Frontal cortex (tissue), 4 donors: Measurements from ENCODE around the gene MACROH2A1. TPM values are rescaled to one million over a fixed set of nuclear protein-coding genes. Genes with fewer than 3 reads are reported as not detected.
"Not testable (repeated sequence)": the region's sequence is repeated elsewhere in the genome, so short reads cannot be mapped to it uniquely, and the experiment has no call there.

Experiments
- DNase-seq, 2 donors: peaks; one replicate each; pipeline ENCODE4 v3.0.0; 2012; ENCODE audit warnings: low spot score in 2 of 2
- FAIRE-seq: peaks from 2 replicates; lab custom pipeline; 2012; peaks lifted over from hg19 to GRCh38; lab: Jason Lieb, UNC
- total RNA-seq: library from RNA; depleted of rRNA; stranded (reverse); fragments of >200 nt; gene quantifications from one replicate; pipeline ENCODE4 v1.2.3, GENCODE V29; 2014
- donor health status: control.
- donor health status: control.
- donor health status: control.

Gene MACROH2A1
- total RNA-seq, 1 donor from 2014 or later, result 134 TPM

- FAIRE-seq (no peak), DNase-seq (no peak)
These were observed 16.1 kb downstream of the MACROH2A1 start for GRCh38 chr5:135382981-135383380.

GRCh38 chr5:135382106-135382790 is 16.8 kb downstream of the MACROH2A1 start:
- FAIRE-seq (no peak), DNase-seq (no peak)

- FAIRE-seq (no peak), DNase-seq (no peak)
These were observed 19.9 kb downstream of the MACROH2A1 start for GRCh38 chr5:135379046-135379654.

- no peak for DNase-seq
- FAIRE-seq, result no peak
These were observed 21.0 kb downstream of the MACROH2A1 start for GRCh38 chr5:135377751-135378680.

- DNase-seq (no peak), FAIRE-seq (no peak)
These were observed 21.9 kb downstream of the MACROH2A1 start for GRCh38 chr5:135376961-135377624.

- no peak for FAIRE-seq
- DNase-seq, result no peak
These were observed 23.8 kb downstream of the MACROH2A1 start for GRCh38 chr5:135375040-135375793.

- DNase-seq, result no peak
- FAIRE-seq, result no peak
These were observed 25.1 kb downstream of the MACROH2A1 start for GRCh38 chr5:135373736-135374515.

GRCh38 chr5:135372654-135373381 is 26.2 kb downstream of the MACROH2A1 start:
- no peak for FAIRE-seq

GRCh38 chr5:135371622-135372232 is 27.3 kb downstream of the MACROH2A1 start:
- no peak for FAIRE-seq
- no peak for DNase-seq

More at GRCh38 chr5:135372654-135373381, 26.2 kb downstream of the MACROH2A1 start:
- DNase-seq, result no peak

- no peak for FAIRE-seq
These were observed 29.1 kb downstream of the MACROH2A1 start for GRCh38 chr5:135369952-135370351.

GRCh38 chr5:135367554-135367953 is 31.5 kb downstream of the MACROH2A1 start:
- FAIRE-seq (no peak), DNase-seq (no peak)

More at GRCh38 chr5:135369952-135370351, 29.1 kb downstream of the MACROH2A1 start:
- no peak for DNase-seq

- no peak for DNase-seq
- no peak for FAIRE-seq
These were observed 32.0 kb downstream of the MACROH2A1 start for GRCh38 chr5:135367076-135367475.

- no peak for FAIRE-seq
- DNase-seq, result no peak
These were observed 33.8 kb downstream of the MACROH2A1 start for GRCh38 chr5:135365281-135365680.

GRCh38 chr5:135364421-135365262 is 34.4 kb downstream of the MACROH2A1 start:
- FAIRE-seq, result no peak
- no peak for DNase-seq

- DNase-seq, FAIRE-seq: not testable (repeated sequence)
These were observed 35.7 kb downstream of the MACROH2A1 start for GRCh38 chr5:135363342-135363741.

GRCh38 chr5:135362102-135362501 is 36.9 kb downstream of the MACROH2A1 start:
- no peak for DNase-seq
- no peak for FAIRE-seq
